PC-3 (cell line): ENCODE measurements around the gene FGD5.

Experiments used
- CTCF ChIP-seq: fragments of 300-600 bp; sonication (generic); conservative IDR thresholded peaks from 2 replicates; pipeline ENCODE4 v1.5.1; 2017; ENCODE audit warnings: antibody characterized with exemption, low read depth, mild to moderate bottlenecking, low read length
- EZH2 ChIP-seq: fragments of 300-600 bp; sonication (generic); IDR thresholded peaks from one replicate; pipeline ENCODE4 v1.6.1; 2017; ENCODE audit warnings: antibody characterized with exemption, mild to moderate bottlenecking, low read length; ENCODE audit not compliant: unreplicated experiment
- EZH2phosphoT487 ChIP-seq: fragments of 300-600 bp; sonication (generic); IDR thresholded peaks from 2 replicates; pipeline ENCODE4 v1.6.1; 2018; ENCODE audit warnings: mild to moderate bottlenecking, antibody characterized with exemption, low read length, borderline replicate concordance

GRCh38 chr3:14793858-14794234 is 24.9 kb upstream of the FGD5 start:
- no peak for TF ChIP-seq CTCF
- no peak for TF ChIP-seq EZH2
- TF ChIP-seq EZH2phosphoT487, result no peak
